Caco-2 (cell line): ENCODE data around the gene KCNA1. TPM values are rescaled to one million over a fixed set of nuclear protein-coding genes. Genes with fewer than 3 reads are reported as not detected.

Experiments used
- BruUV-seq: library from RNA; stranded (reverse); fragments of 400-500 nt; replicated peaks from 2 replicates; lab custom pipeline; 2021; lab: Mats Ljungman, UMichigan
- CTCF ChIA-PET: fragments of 300-600 bp; sonication (Branson Sonifier 250); formaldehyde crosslinking; loops from one replicate; lab custom pipeline; 2022; ENCODE audit warnings: antibody characterized with exemption; lab: Charles Lee
- POLR2A ChIA-PET: fragments of 300-600 bp; sonication (Branson Sonifier 250); formaldehyde crosslinking; loops from one replicate; lab custom pipeline; 2022; ENCODE audit warnings: antibody characterized with exemption; lab: Charles Lee
- DNase-seq, 2 experiments: peaks; one replicate each; pipeline versions ENCODE4 v3.0.0 to v3.0.0-alpha.2; 2020 to 2022
- H3K27me3 ChIP-seq: replicated peaks from 2 replicates; pipeline ENCODE4 v1.6.0; 2011; ENCODE audit warnings: low read length; ENCODE audit not compliant: control insufficient read depth, insufficient read depth
- H3K36me3 ChIP-seq: 2 replicates; pipeline ENCODE4 v1.5.1; 2011; ENCODE audit warnings: low read length; ENCODE audit not compliant: control insufficient read depth, insufficient read depth
- H3K4me1 ChIP-seq: fragments of 250-450 bp; sonication (Bioruptor Pico); 2 replicates; pipeline ENCODE4 v1.5.1; 2020; ENCODE audit warnings: mild to moderate bottlenecking
- H3K4me3 ChIP-seq: 2 replicates; pipeline ENCODE4 v1.5.1; 2011; ENCODE audit warnings: low read depth, mild to moderate bottlenecking, control low read depth, low read length
- H3K9me3 ChIP-seq: fragments of 250-450 bp; sonication (Bioruptor Pico); 2 replicates; pipeline ENCODE4 v1.5.1; 2020; ENCODE audit warnings: mild to moderate bottlenecking, moderate library complexity
- H3K27ac Mint-ChIP-seq: one replicate; pipeline ENCODE4 v1.8.0; 2022; ENCODE audit warnings: mixed read lengths; ENCODE audit not compliant: unreplicated experiment
- H3K27me3 Mint-ChIP-seq: one replicate; pipeline ENCODE4 v1.8.0; 2022; ENCODE audit warnings: mixed read lengths; ENCODE audit not compliant: insufficient read depth, unreplicated experiment
- H3K36me3 Mint-ChIP-seq: one replicate; pipeline ENCODE4 v1.8.0; 2022; ENCODE audit warnings: mild to moderate bottlenecking, mixed read lengths; ENCODE audit not compliant: insufficient read depth, unreplicated experiment
- H3K4me1 Mint-ChIP-seq: one replicate; pipeline ENCODE4 v1.8.0; 2022; ENCODE audit warnings: low read depth, mixed read lengths; ENCODE audit not compliant: unreplicated experiment
- H3K4me3 Mint-ChIP-seq: one replicate; pipeline ENCODE4 v1.8.0; 2022; ENCODE audit warnings: mild to moderate bottlenecking, moderate library complexity, mixed read lengths; ENCODE audit not compliant: unreplicated experiment
- H3K9me3 Mint-ChIP-seq: one replicate; pipeline ENCODE4 v1.8.0; 2022; ENCODE audit warnings: mixed read lengths; ENCODE audit not compliant: unreplicated experiment
- intact Hi-C: fragments of 100-400 bp; cut with micrococcal nuclease; formaldehyde crosslinking; loops from one replicate; pipeline ENCODE4 v1.10.0; 2022; ENCODE audit not compliant: unreplicated experiment
- total RNA-seq: library from RNA; stranded (reverse); gene quantifications from 2 replicates; pipeline ENCODE4 v1.2.3, GENCODE V29; 2022
- TF ChIP-seq, protein P1 (sequence below), 2 experiments: fragments of 200-600 bp in 1 of 2; IDR thresholded peaks; 1 replicate in 1 of 2; 2 replicates in 1 of 2; pipeline versions ENCODE4 v1.5.1 to v1.8.0; 2011 to 2022; ENCODE audit warnings: antibody characterized with exemption in 1 of 2, control low read depth in 1 of 2, inconsistent platforms in 1 of 2, low read depth in 1 of 2, low read length in 1 of 2, mild to moderate bottlenecking in 1 of 2, moderate library complexity in 1 of 2; ENCODE audit not compliant: insufficient read depth in 1 of 2, severe bottlenecking in 1 of 2, unreplicated experiment in 1 of 2

KCNA1 gene
- total RNA-seq, 1 experiment from 2014 or later: not detected

GRCh38 chr12:4954621-4955354 is 45.1 kb downstream of the KCNA1 start:
- H3K4me1 Mint-ChIP-seq: no peaks in the 10 kb centered on the region
- Histone ChIP-seq H3K4me3 (no peak overlapping the region), H3K9me3 (no peaks in the 10 kb centered on the region), H3K4me1 (no peaks in the 10 kb centered on the region), H3K36me3 (no peaks in the 10 kb centered on the region), H3K27me3 (peaks cover 3% of the 10 kb centered on the region)
- no peaks in the 10 kb centered on the region for H3K36me3 Mint-ChIP-seq
- CTCF ChIA-PET: no interaction called here
- TF ChIP-seq, protein P1, sequence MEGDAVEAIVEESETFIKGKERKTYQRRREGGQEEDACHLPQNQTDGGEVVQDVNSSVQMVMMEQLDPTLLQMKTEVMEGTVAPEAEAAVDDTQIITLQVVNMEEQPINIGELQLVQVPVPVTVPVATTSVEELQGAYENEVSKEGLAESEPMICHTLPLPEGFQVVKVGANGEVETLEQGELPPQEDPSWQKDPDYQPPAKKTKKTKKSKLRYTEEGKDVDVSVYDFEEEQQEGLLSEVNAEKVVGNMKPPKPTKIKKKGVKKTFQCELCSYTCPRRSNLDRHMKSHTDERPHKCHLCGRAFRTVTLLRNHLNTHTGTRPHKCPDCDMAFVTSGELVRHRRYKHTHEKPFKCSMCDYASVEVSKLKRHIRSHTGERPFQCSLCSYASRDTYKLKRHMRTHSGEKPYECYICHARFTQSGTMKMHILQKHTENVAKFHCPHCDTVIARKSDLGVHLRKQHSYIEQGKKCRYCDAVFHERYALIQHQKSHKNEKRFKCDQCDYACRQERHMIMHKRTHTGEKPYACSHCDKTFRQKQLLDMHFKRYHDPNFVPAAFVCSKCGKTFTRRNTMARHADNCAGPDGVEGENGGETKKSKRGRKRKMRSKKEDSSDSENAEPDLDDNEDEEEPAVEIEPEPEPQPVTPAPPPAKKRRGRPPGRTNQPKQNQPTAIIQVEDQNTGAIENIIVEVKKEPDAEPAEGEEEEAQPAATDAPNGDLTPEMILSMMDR (IDR thresholded peaks at IDR 0.05; ENCODE audit: insufficient read depth in 1 of 2, low read depth in 1 of 2, low read length in 1 of 2, severe bottlenecking in 1 of 2, unreplicated experiment in 1 of 2): no peak
- peaks cover 60% of the 10 kb centered on the region for H3K27me3 Mint-ChIP-seq
- intact Hi-C loops: no loop called here
- POLR2A ChIA-PET: no interaction called here
- H3K27ac Mint-ChIP-seq: no peak overlapping the region
- DNase-seq: no peak
- H3K4me3 Mint-ChIP-seq: no peak overlapping the region
- BruUV-seq: no TSS peak
- no peaks in the 10 kb centered on the region for H3K9me3 Mint-ChIP-seq

DNA sequence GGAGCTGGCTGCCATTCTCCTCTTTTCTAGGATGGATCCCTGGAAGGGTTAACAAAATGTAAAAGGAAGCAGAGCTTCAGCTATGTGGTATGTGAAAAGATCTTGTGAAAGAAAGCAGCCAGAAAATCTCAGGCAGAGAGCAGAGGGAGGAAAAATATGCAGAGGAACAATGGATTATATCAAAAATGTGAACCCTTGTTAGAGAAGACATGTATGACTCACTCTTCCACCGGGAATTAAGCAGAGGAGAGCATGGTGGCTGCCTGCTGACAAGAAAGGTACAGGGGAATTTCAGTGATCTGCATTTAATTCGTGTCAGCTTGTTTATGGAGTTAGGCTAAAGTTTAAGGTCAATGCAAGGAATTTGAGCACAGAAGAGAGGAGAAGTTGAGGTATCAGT is 46.3 kb downstream of the KCNA1 start:
- DNase-seq: no peak
- H3K27ac Mint-ChIP-seq: no peak overlapping the region
- H3K27me3 Mint-ChIP-seq: peaks cover 57% of the 10 kb centered on the region
- POLR2A ChIA-PET: no interaction called here
- intact Hi-C loops: no loop called here
- no peaks in the 10 kb centered on the region for H3K4me1 Mint-ChIP-seq
- Histone ChIP-seq H3K36me3 (no peaks in the 10 kb centered on the region), H3K9me3 (no peaks in the 10 kb centered on the region), H3K27me3 (peaks cover 4% of the 10 kb centered on the region), H3K4me1 (no peaks in the 10 kb centered on the region), H3K4me3 (no peak overlapping the region)
- H3K9me3 Mint-ChIP-seq: no peaks in the 10 kb centered on the region
- no TSS peak for BruUV-seq
- CTCF ChIA-PET: no interaction called here
- H3K4me3 Mint-ChIP-seq: no peak overlapping the region
- TF ChIP-seq, protein P1 (IDR thresholded peaks at IDR 0.05; ENCODE audit: insufficient read depth in 1 of 2, low read depth in 1 of 2, low read length in 1 of 2, severe bottlenecking in 1 of 2, unreplicated experiment in 1 of 2): no peak
- no peaks in the 10 kb centered on the region for H3K36me3 Mint-ChIP-seq

DNA sequence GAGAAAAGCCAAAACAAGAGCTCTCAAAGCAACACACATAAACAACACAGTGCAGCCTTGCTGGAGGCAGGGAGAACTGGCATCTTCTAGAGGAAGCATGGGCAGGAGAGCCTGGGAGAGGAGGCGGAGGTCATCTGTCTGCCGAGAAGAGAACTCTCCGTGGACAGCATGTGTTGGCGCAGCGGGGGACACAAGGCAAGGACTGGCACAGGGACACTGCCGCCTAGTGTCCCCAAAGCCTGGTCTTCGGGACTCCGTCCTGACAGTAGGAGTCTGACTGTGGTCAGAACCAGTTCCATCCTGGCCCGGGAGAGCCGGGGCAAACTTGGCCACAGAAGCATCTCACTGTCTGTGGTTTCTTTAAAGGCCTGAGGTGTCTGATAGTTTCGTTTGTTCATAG is 47.3 kb downstream of the KCNA1 start:
- Mint-ChIP-seq H3K4me1 (no peaks in the 10 kb centered on the region), H3K36me3 (no peaks in the 10 kb centered on the region), H3K4me3 (no peak overlapping the region), H3K27me3 (peaks cover 62% of the 10 kb centered on the region), H3K9me3 (no peaks in the 10 kb centered on the region), H3K27ac (no peak overlapping the region)
- H3K27me3 ChIP-seq: peaks cover 3% of the 10 kb centered on the region
- CTCF ChIA-PET: no interaction called here
- H3K9me3 ChIP-seq: no peaks in the 10 kb centered on the region
- TF ChIP-seq, protein P1 (IDR thresholded peaks at IDR 0.05; ENCODE audit: insufficient read depth in 1 of 2, low read depth in 1 of 2, low read length in 1 of 2, severe bottlenecking in 1 of 2, unreplicated experiment in 1 of 2): no peak
- intact Hi-C loops: no loop called here
- no peaks in the 10 kb centered on the region for H3K4me1 ChIP-seq
- H3K36me3 ChIP-seq: no peaks in the 10 kb centered on the region
- BruUV-seq: no TSS peak
- DNase-seq: no peak
- POLR2A ChIA-PET: no interaction called here
- no peak overlapping the region for H3K4me3 ChIP-seq
